ENCODE results near the gene HIVEP2. TPM values are rescaled to one million over a fixed set of nuclear protein-coding genes. Genes with fewer than 3 reads are reported as not detected.

HIVEP2 gene
- total and polyA plus RNA-seq, 2 of the 4 experiments (the other 2 are of a cell fraction): 4.3 to 11.3 TPM

DNA sequence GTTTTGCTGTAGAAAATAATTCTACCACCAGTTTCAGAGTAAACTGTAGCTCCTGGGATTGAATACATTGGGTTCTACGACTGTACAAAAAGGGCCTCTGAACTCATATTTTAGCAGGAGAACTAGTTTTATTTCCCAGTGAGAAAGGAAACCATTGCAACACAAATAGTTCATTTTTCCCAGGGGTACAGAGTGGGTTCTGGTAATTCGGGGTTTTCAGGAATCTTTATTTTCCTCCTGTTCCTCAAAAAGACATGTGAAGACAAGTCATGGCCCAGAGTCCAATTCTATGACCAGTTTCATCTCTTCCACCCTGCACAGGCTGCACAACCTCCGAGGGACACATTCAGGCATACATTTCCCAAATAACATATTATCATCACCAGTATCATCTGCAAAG is 222.1 kb downstream of the HIVEP2 start:
- H2AFZ ChIP-seq (replicated peaks; ENCODE audit: low read length, poor library complexity): no peak overlapping the region
- H2BK120ac ChIP-seq (ENCODE audit: low read depth, low read length): no peak overlapping the region
- WGBS, 2 experiments (ENCODE audit: extremely low coverage in 2 of 2, insufficient read length in 1 of 2): no CpG with 5 or more reads among the region's 3 CpGs
- H2BK5ac ChIP-seq (ENCODE audit: low read depth, low read length, poor library complexity, severe bottlenecking): no peak overlapping the region
- H3K9me3 ChIP-seq (ENCODE audit: control insufficient read depth, insufficient read depth, low read length): peaks cover 5% of the 10 kb centered on the region; the same call in 1 of the 2 replicates
- H3K79me1 ChIP-seq (ENCODE audit: low read depth in 1 of 2, low read length in 2 of 2): no peaks in the 10 kb centered on the region
- no peak for DNase-seq
- no peak overlapping the region for H3K23ac ChIP-seq (ENCODE audit: low read depth, low read length)
- no peaks in the 10 kb centered on the region for H3K9me1 ChIP-seq (ENCODE audit: insufficient read depth, low read length)
- H4K5ac ChIP-seq (ENCODE audit: low read depth, low read length): no peak overlapping the region
- no peaks in the 10 kb centered on the region for H3K4me1 ChIP-seq (ENCODE audit: control insufficient read depth, insufficient read depth, low read length)
- H4K91ac ChIP-seq (ENCODE audit: insufficient read depth, low read depth, low read length): no peak overlapping the region
- no peak overlapping the region for H2BK15ac ChIP-seq (ENCODE audit: low read depth, low read length)
- no peaks in the 10 kb centered on the region for H3K36me3 ChIP-seq (ENCODE audit: control insufficient read depth, insufficient read depth, low read length)
- no TSS peak for BruUV-seq (replicated peaks)
- H4K8ac ChIP-seq (ENCODE audit: low read depth in 2 of 2, low read length in 2 of 2): no peak overlapping the region
- H2BK20ac ChIP-seq (ENCODE audit: low read depth, low read length): no peak overlapping the region
- H3K9ac ChIP-seq (ENCODE audit: low read depth, low read length): no peak overlapping the region
- no peak overlapping the region for H3K14ac ChIP-seq (replicated peaks; ENCODE audit: low read depth, low read length)
- no peak for TF ChIP-seq RCOR1 (IDR thresholded peaks at IDR 0.05; ENCODE audit: insufficient replicate concordance, low read length)
- TF ChIP-seq RAD21 (IDR thresholded peaks at IDR 0.05; ENCODE audit: low read length): no peak
- no peak for TF ChIP-seq SMC3 (IDR thresholded peaks at IDR 0.05; ENCODE audit: low read depth, low read length)
- no peak for TF ChIP-seq CHD1 (IDR thresholded peaks at IDR 0.05; ENCODE audit: low read depth, low read length)
- H3K4ac ChIP-seq (ENCODE audit: low read depth, low read length): no peak overlapping the region
- H2AK5ac ChIP-seq (ENCODE audit: low read depth, low read length): no peak overlapping the region
- in situ Hi-C loops (cut with MboI; ENCODE audit: low sequenced_read_pairs) (no loop called here), intact Hi-C loops (cut with micrococcal nuclease) (no loop called here), dilution Hi-C loops (cut with HindIII; ENCODE audit: low sequenced_read_pairs, unreplicated experiment) (no loop called here)
- H3K4me2 ChIP-seq (ENCODE audit: low read depth, low read length): no peak overlapping the region
- ChIA-PET POLR2A (ENCODE audit: unreplicated experiment) (no interaction called here), CTCF (no interaction called here)
- no peak overlapping the region for H2AK9ac ChIP-seq (replicated peaks; ENCODE audit: low read depth, low read length, poor library complexity)
- no peaks in the 10 kb centered on the region for H3K27me3 ChIP-seq (ENCODE audit: control insufficient read depth, insufficient read depth, low read length)
- H3K56ac ChIP-seq (ENCODE audit: extremely low read depth, insufficient read depth, low read length): no peak overlapping the region
- no peak for ATAC-seq (ENCODE audit: low read depth)
- no peak overlapping the region for H3K4me3 ChIP-seq (ENCODE audit: insufficient read depth, low read depth, low read length)
- H3K27ac ChIP-seq (ENCODE audit: insufficient read depth, low read length): no peak overlapping the region
- H3K18ac ChIP-seq (ENCODE audit: low read depth, low read length): no peak overlapping the region
- H4K20me1 ChIP-seq (ENCODE audit: insufficient read depth, low read length): no peaks in the 10 kb centered on the region
